BJ (cell line): ENCODE data around the gene PPP1R10. TPM values are rescaled to one million over a fixed set of nuclear protein-coding genes. Genes with fewer than 3 reads are reported as not detected.

Experiments used
- CTCF ChIA-PET: fragments of 350-600 bp; formaldehyde crosslinking; extraction: SDS; loops from one replicate; lab custom pipeline; 2021; ENCODE audit warnings: antibody characterized with exemption, inconsistent platforms; lab: Yijun Ruan, JAX
- POLR2A ChIA-PET: fragments of 300-600 bp; sonication (Branson Sonifier 250); formaldehyde crosslinking; extraction: SDS; loops from one replicate; lab custom pipeline; 2021; ENCODE audit warnings: antibody characterized with exemption; lab: Charles Lee
- DNase-seq: peaks from one replicate; pipeline ENCODE4 v3.0.0-alpha.2; 2011; ENCODE audit warnings: low read depth
- H3K27me3 ChIP-seq: 2 replicates; pipeline ENCODE4 v1.6.0; 2011; ENCODE audit warnings: low read length; ENCODE audit not compliant: control insufficient read depth, insufficient read depth
- H3K36me3 ChIP-seq: 2 replicates; pipeline ENCODE4 v1.5.1; 2011; ENCODE audit warnings: low read length; ENCODE audit not compliant: control insufficient read depth, insufficient read depth
- H3K4me3 ChIP-seq: 2 replicates; pipeline ENCODE4 v1.5.1; 2011; ENCODE audit warnings: low read depth, mild to moderate bottlenecking, control low read depth, low read length
- CTCF ChIP-seq: IDR thresholded peaks from 2 replicates; pipeline ENCODE4 v1.5.1; 2011; ENCODE audit warnings: low read depth, mild to moderate bottlenecking, control low read depth, inconsistent platforms, low read length, moderate library complexity; ENCODE audit not compliant: insufficient read depth
- polyA plus RNA-seq: library from polyadenylated mRNA; depleted of rRNA; stranded (reverse); fragments of >200 nt; gene quantifications from 2 replicates; pipeline ENCODE4 v1.2.3, GENCODE V29; 2011

Gene PPP1R10
- polyA plus RNA-seq, 1 experiment = 32.2 TPM

- no peaks in the 10 kb centered on the region for H3K27me3 ChIP-seq
- peak overlapping the region; percentile 87 for H3K4me3 ChIP-seq
- CTCF ChIA-PET = interaction anchor here (0.7 to 1.2 kb wide), 3 partner anchors 19 to 133 kb away, joined by 3 read pairs; no protein-coding TSS in a partner anchor
- POLR2A ChIA-PET = interaction anchor here (0.6 to 1.4 kb wide), 16 partner anchors 9 to 1567 kb away, joined by 3 to 30 read pairs (median 8); partner anchors contain the start of genes ABCF1, GTF2H4 and MDC1
- no peak for TF ChIP-seq CTCF
- peaks cover 9% of the 10 kb centered on the region for H3K36me3 ChIP-seq
- no peak for DNase-seq
These were observed 1.7 kb downstream of the PPP1R10 start for GRCh38 chr6:30615219-30615957.

GRCh38 chr6:30614843-30615218 lies 2.2 kb downstream of the PPP1R10 start:
- ChIA-PET CTCF (interaction anchor here (0.7 to 1.2 kb wide), 3 partner anchors 18 to 133 kb away, joined by 3 read pairs; no protein-coding TSS in a partner anchor), POLR2A (interaction anchor here (0.6 to 1.4 kb wide), 13 partner anchors 9 to 1567 kb away, joined by 3 to 30 read pairs (median 9); partner anchors contain the start of genes ABCF1, GTF2H4 and MDC1)
- peaks cover 7% of the 10 kb centered on the region for H3K36me3 ChIP-seq
- no peaks in the 10 kb centered on the region for H3K27me3 ChIP-seq
- no peak for TF ChIP-seq CTCF
- H3K4me3 ChIP-seq = peak overlapping the region; percentile 87
- DNase-seq = peak; percentile 94

GRCh38 chr6:30614044-30614842 lies 2.8 kb downstream of the PPP1R10 start:
- DNase-seq = no peak

GRCh38 chr6:30613251-30614043 lies 3.6 kb downstream of the PPP1R10 start:
- Histone ChIP-seq H3K27me3 (no peaks in the 10 kb centered on the region), H3K36me3 (peaks cover 11% of the 10 kb centered on the region), H3K4me3 (no peak overlapping the region)
- DNase-seq = no peak
- no peak for TF ChIP-seq CTCF
- CTCF ChIA-PET = interaction anchor here (1.0 to 2.9 kb wide), 7 partner anchors 15 to 132 kb away, joined by 3 to 31 read pairs (median 4); no protein-coding TSS in a partner anchor
- POLR2A ChIA-PET = interaction anchor here (0.6 to 0.7 kb wide), 2 partner anchors 147 to 538 kb away, joined by 3 to 4 read pairs; partner anchors contain the start of gene RNF39

More at GRCh38 chr6:30614044-30614842, 2.8 kb downstream of the PPP1R10 start:
- no peak for TF ChIP-seq CTCF
- ChIA-PET POLR2A (interaction anchor here (0.6 to 1.4 kb wide), 12 partner anchors 8 to 1568 kb away, joined by 3 to 30 read pairs (median 9); partner anchors contain the start of genes ABCF1, GTF2H4 and MDC1), CTCF (interaction anchor here (0.7 to 2.9 kb wide), 8 partner anchors 16 to 933 kb away, joined by 3 to 31 read pairs (median 3); no protein-coding TSS in a partner anchor)
- Histone ChIP-seq H3K36me3 (peaks cover 8% of the 10 kb centered on the region), H3K4me3 (peak overlapping the region; percentile 35), H3K27me3 (no peaks in the 10 kb centered on the region)
